Stimulated activated CD4-positive, alpha-beta T cell treated with anti-CD3 and anti-CD28 coated beads, Interleukin-4, amount 100 ng/mL, for 1 hour (primary cell): ENCODE data around the gene MINDY1.

ENCODE experiments used
- DNase-seq: peaks from one replicate; pipeline ENCODE4 v3.0.0-alpha.2; 2020

Gene MINDY1

DNA sequence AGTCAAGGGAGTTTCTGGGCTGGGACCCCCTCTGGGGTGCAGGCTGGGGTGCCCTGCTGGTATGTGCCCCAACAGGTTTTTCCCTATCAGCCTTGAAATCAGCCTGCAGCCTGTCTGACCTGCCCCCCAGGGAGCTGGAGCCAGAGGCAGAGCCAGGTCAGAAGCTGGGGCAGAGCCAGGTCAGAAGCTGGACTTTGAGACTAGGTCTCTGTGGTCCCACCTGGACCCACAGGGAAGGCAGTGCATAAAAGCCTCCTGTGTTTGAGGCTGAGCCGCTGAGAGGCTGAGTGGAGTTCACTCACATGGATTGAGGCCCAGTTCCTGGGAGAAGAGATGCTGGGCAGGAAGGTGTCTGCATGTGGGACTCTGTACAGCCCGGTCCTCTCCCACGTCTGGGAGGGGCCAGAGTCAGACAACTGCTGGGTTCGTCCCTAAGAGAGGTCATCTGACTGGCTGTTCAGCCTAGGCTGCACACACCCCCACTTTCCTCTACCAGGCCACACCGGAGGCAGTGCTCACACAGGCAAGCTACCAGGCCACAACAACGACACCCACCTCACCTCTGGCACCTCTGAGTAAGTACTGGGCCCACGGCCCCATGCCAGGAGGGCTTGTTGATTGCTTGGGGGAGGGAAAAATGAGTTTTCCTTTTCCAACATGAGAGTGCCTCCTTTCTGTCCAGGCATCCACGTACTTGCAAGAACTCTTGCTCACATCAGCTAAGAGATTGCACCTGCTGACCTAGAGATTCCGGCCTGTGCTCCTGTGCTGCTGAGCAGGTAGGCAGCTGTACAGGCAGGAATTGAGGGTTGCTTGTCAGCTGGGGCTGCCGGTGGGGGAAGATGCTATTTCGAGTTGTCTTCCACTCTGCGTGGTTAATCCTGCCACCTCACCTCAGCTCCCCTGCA, 24.6 kb downstream of the MINDY1 start, which contains the start of gene ANXA9:
ANXA9 (plus strand) TSS at position 488 of the 908 bp plus-strand sequence. CDS start 814 bp downstream, outside the sequence.
- no peak for DNase-seq

DNA sequence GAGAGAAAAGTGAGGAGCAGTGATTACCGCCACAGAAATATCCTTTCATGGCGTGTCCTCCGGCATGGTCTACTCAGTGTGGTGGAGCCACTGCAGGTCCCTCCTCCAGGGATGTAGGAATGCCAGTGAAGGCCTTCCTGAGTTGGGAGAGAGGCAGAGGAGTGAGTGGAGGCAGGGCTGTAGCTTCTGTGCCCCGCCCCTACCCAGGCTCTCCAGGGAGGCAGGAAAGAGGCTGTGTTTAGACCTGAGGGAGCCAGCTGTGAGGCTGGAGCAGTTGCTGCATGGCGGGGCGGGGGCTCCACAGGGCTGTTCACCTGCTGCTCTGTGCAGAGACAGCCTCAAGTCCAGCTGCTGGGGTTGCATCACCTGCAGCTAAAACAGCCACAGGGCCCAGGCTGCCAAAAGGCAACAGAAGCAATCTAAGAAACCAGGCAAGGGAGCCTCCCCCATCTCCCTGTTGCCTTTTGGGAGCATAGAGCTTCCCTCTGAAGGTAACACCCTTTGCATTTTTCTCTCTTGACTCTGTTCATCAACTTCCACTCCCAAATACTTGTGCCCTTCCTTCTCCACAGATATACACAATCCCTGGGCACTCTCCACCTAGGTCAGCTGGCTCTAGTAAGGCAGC, 25.4 kb downstream of the MINDY1 start:
- DNase-seq = no peak

DNA sequence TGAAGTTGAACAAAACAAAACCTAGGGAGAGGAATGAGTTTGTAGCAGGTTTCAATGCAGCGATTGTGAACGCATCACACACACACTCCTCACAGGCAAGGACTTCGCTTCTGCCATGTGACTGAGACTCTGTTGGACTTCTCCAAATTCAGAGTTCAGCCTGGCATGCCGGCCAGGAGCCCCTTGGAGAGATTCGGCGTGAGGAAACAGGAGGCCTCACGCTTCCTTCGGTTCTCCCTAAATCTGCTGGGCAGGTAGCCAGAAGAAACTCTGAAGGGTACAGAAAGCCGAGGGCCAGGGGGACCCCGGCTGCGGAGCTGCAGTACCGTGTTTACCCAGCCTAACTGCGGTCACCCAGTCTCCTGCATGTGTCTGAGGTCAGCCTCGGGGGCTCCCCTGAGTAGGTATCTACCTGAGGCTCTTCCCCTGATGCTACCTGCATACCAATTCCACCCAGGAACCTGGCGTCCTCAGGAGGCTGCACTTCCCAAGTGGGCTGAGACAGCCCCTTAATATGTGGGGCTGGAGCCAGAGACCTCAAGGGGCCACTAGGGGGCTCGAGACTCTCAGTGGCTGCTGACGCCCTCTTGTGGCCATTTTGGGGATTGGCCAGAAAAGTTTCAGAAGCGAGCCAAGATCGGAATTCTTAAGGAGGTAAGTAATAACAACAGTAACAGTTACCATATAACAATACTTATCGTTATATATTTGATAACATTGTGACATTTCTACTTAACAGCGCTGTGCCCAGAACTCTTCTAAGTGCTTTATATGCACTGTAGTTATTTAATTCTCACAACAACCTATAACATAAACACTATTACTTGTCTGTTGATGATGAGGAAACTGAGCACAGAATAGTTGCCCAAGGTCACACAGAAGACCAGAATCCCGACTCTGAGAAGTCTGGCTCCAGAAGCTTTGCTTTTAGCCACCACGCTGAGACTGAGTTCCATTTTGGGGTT, 27.3 kb downstream of the MINDY1 start:
- DNase-seq = peak; percentile 85

DNA sequence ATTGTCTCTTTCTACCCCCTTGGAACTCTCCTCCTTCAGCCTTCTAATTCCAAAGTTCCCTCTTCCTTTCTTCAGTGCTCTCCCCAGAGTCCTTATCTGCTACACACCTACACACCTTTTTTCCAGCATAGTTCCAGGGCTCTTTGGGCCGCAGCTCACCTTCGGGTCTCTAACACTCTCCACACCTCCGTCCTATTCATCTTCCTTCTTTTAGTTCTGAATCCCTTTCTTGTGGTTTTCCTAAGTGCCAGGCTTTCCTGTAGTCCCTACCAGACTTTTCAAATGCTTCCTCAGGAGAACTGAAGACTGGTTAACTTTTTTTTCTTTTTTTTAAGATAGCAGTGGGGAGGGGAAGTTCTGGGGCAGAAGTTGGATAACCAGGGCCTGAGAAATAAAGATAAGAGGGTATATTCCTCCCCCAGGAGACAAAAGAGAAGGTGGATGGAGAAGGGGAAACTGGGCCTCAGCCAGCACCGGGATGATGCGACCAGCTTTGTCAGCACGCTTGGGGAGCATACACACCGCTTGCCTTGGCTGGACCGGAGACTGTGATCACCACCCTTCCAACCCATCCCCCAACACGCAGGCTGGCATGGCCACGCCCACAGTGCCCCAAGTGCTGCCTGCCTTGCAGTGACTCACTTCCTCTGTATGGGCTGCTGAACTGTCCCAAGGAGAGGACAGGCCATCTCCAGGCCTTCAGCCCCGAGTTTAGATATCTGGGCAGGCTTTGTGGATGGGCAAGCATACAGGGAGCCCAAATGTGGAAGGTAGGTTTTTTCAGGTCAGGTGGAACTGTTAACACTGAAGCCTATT, 29.6 kb downstream of the MINDY1 start:
- peak; percentile 70 for DNase-seq

DNA sequence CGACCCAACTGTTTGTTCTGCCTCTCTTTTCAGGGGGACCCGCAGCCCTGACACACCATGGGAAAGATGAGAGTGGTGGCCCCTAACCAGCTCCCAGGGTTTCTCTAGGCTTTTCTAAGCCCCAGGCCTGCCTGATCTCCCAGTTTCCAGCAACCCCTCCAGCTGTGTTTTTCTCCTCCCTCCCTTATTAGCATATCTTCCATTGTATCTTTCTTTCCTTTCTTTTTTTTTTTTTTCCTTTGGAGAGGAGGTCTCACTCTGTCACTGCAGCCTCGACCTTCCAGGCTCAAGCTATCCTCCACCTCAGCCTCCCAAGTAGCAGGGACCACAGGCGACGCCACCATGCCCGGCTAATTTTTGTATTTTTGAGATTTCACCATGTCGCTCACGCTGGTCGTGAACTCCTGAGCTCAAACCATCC, 30.3 kb downstream of the MINDY1 start:
- DNase-seq = no peak

DNA sequence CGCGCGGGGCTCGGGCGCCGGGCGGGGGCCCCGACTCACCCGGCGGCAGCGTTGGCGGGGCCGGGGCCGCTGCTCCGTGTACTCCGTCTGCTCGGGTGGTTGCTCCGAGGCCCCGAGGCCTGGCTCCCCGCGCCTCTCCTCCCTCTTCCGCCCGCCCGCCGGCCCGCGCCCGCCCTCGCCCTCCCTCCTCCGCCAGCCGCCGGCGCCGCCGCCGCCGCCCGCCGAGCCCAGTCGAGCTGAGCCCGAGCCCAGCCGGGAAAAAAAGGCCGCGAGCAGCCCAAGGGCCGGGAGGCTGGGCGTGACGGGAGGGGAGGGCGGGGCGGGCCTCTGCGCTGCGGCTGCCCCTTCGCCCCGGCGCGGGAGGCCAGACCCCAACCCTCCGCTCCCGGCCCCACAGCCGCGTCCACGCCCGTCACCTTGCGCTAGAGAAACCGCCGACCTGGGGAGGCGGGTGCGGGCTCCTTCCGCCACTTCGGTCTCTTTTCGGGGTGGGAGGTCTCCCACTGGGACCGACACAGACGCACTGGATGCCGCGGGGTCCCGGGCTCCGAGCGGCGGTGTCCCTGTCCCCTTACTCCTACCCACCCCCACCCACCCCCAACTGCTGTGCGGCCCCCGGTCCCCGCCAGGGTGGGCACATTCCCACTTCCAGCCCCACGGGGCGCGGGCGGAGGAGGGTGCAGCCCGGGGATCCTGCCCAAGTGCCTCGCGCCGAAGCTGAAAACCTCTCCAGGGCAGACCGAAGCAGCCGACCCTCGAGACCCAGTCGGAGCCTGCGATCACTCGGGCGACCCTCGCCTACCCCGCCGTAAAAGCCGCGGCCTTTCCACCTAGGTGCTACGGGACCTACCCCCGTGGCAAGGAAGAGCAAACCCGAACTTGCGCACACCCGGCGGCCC, 31.9 kb downstream of the MINDY1 start, which contains the start of gene CERS2:
CERS2 (minus strand) TSS at position 256 of the 899 bp plus-strand sequence. CDS start 5,745 bp downstream, outside the sequence.
- peak; percentile 74 for DNase-seq

DNA sequence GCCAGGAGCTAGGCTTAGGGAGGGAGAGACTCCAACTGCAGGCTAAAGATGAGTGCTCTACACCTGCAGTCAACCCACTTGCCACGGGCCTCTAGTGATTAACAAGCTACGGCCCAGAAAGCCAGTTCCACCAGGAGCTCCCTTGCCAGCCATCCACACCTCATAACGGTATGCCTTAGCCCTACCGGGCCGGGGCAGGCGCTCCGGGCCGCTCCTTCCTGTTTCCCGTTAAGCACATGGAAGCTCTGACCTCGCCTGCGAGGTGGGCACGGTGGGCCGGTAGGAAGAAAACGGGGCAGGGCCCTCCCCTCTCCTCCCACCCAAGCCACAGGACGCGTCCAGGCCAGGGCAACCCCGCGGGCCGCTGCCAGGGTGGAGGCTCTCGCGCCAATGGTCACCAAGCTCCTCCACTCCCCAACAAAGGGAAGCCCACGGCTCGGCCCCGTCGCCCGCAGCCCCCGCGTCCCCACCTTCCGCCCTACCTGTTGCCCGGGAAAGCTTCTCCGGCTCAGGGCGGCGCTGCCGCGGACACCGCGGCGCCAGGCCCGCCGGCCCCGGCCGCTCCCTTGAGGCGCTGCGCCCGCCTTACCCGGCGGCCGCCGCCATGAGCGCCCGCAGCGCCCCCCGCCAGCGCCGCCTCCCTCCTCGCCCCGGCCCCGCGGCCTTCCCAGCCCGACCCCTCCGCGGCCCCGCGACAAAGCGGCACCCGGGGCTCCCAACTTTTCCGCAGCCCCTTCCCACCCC, 32.7 kb downstream of the MINDY1 start:
- peak; percentile 47 for DNase-seq

DNA sequence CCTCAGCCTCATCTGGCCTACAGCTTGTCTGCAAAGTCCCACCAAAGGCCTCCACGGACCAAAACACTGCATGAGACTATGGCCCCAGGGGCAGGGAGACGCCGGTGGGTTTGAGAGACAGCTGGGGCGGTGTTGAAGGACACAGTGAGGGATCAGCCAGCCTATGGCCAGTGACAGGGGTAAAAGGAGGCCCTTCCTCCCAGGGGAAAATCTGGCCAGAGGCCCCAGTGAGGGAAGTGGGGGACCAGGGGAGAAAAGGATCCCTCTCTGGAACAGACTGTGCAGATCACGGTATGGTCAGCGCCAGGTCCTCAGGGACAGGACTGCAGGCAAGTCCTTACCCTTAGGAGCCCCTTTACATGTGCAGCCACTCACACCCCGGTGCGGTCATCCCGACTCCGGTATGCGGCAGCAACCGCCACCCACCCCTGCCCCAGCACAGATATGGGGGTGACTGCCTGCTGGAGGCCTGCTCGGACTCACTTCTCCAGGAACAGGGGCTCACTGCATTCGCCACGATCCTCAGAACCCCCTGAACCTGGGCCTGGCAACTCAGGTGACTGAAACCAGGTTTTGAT, 33.4 kb downstream of the MINDY1 start:
- peak; percentile 15 for DNase-seq

DNA sequence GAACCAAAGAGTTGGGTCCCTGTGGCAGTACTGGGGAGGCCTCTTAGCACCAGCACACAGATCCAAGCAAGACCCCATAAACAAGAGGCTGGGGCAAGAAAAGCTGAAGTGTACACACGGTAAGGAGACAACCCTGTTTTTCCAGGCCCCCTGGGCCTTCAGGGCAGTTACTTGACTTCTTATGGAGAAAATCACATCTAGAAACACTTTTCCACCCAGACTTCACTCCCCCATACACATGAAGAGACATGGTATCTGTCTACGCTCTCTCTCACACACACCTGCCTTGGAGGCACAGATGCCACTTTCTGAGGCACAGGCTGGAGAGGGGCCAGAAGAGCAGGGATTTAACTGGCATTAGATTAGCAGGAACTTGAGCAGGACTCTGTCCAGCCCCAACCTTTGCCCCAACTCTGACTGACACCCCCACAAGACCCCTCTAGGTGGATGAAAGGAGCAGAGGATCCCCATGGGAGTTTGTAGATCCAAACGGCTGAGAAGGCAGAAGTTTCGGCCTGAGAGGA, 34.2 kb downstream of the MINDY1 start:
- no peak for DNase-seq

DNA sequence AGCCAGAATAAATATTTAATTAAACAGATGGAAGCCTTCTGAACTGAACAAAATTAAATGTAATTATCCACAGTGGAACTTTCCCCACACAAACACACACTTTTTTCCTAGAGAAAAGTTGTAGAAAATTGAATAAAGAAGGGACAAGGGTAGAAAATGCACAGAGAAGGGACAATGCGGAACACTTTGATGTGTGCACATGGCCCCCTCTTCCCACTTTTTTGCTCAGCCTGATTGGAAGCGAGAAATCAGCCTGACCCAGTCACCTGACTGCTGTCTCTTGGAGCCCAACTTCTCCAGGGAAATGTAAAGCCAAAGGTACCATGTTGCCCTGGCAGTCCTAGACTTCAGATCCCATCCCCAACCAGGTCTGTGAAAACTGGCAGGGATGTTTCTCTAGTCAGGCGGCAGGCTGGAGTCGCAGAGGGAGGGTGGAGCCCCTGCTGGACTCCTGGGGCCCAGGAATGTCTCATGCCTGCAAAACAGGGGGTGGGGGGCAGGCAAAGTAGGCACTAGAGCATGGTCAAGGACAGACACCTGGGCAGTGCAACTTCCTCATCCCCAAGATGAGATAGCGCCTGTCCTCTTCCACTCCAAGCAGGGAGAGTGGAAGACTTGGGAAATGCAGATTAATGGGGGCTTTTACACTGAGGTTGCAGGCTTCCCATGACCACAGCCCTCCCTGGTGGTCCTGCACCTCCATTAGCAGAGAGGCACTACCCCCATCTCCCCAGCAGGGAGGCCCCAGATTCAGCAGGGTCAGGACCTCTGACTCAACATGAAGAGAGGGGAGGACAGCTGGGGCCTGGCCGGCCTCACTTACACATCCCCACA, 34.9 kb downstream of the MINDY1 start:
- DNase-seq = no peak

DNA sequence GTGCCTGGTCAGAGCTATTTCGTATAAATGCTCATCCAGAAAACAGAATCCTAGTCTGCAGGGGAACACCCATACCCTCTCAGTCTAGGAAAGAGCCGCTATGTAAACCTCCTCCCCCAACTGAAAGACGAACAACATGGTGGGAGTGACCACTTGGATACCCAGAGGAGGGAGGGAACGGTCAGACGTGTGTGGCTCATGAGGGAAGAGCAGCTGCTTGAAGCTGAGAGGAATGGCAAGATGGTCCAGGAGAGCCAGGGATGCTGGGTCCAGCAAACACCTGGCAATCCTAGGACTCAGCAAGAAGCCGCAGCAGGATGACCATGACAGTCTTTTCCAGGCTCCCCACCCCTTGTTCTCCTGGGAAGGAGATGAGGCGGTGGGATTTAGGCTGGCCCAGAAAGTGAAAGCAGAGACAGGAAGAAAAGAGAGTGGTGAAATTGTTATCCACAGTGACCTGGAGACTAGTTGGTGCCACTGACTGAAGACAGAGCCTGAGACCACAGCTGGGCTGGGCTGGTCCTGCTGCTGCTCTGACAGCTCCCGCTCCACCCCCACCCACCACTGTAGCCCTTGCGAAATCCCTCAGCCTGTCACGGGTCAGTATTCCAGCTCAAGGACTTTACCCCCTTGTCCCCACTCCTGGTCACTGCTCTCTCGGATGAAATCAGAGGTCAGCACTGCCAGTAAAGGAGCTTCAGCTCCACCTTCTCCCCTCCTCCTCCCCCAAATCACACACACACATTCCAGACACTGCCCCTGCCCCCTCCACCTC, 35.7 kb downstream of the MINDY1 start:
- DNase-seq = no peak

DNA sequence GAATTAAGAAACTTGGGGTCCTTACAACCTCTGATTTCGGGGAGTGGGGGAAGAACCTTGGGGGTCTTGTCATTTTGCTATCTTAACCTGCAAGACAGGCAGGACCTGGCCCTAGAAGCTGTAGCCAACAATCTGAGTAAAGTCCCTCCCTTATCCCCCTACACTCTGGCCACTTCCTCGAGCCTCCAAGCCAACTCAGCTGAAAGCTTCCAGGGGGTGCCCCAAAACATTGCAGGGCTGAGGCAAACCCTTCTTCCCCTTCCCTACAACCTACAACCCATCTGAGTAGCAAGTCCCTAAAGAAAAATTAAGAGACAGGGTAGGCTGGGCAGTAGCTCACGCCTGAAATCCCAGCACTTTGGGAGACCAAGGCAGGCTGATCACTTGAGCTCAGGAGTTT, 37.1 kb downstream of the MINDY1 start:
- DNase-seq = no peak

DNA sequence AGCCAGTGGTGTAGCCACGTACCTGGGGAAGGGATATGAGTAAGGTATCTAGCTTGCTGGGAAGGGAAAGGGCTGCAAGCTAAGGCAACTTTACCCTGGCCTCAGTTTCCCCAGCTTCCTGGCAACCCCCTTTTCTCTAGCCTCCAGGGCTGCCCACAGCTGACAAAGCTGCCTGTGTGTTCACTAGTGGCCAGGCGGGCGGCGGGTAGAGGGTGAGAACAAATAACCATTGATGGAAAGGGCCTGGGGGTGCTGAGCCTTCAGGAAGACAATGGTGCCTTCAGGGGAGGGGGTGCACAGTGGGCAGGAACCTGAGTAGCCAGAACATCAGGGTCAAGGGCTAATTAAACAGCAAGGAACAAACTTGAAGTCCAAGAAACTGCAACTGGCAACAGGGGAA, 38.2 kb downstream of the MINDY1 start:
- no peak for DNase-seq

DNA sequence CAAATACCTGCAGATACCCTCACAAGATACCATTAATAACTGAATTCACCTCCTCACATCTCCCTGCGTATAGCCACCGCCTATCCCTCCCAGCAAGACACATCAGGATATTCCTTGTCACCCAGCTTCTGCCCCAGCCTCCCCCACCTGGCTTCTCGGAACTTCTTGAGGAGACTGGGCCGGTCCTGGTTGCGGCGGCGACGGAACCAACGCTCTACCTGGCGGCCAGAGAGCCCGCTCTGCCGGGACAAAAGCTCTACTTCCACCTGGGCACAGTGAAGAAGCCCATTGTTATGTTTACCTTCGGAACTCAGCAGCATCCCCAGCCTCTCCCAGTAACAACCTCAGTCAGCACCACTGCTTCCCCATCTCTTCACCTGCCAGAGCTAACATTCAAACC, 38.8 kb downstream of the MINDY1 start:
- DNase-seq = no peak

DNA sequence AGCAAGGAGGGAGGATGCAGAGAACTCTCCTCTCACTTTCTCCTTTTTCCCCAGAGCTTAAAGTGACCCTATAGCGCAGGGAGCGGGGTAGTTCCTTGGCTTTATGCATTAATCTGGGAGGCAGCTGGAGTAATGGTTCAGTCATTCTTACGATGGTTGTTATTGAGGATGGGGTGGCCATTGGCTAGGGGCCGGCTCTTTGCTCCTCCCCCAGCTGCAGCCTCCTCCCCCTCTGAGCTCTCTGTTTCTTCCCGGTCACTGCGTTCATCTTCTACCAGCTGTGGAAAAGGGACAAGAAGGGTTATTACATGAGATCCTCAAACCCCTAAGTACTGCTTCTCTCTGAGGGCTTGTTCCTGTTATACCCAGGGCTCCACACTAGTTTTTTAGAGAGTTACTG, 40.7 kb downstream of the MINDY1 start:
- DNase-seq = no peak

DNA sequence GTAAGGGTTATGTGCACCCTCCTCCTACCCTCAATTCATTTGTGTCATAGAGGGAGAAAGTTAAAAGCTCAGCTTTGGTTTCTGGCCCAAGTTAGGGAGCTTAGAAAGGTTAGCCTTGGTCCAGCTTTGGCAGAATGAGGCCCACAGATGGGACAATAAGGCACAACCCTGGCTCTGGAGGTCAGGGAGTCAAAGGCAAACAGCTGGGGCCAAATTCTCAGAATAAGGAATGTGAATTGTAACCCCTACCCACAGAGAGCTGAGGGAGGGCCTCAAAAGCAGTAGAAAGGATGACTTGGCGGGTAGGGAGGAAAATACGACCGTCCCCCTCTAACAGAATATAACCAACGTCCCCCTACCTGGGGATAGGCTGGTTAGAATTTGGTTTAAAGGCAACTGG, 41.1 kb downstream of the MINDY1 start:
- no peak for DNase-seq

DNA sequence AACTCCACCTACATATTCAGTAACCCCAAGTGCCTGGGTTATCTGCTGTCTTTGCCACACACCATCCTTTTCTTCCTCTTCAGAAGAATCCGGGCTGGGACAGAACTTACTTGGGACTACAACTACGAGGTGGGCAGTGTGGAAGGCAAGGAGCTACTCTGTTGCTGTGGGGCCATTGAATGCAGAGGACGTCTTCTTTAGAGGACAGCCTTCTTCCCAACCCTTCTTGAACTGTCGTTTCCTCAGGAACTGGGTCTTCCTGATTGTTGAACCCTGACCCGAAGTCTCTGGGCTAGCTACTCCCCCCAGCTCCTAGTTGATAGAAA, 42.6 kb downstream of the MINDY1 start:
- no peak for DNase-seq
